ENCODE results near the gene FOXP1. TPM values are rescaled to one million over a fixed set of nuclear protein-coding genes. Genes with fewer than 3 reads are reported as not detected.

The FOXP1 gene
- total and polyA plus RNA-seq, 2 of the 8 experiments (the other 6 are each of a cell fraction or from before 2014, with no cell fraction given) = 13.9 to 25.4 TPM

DNA sequence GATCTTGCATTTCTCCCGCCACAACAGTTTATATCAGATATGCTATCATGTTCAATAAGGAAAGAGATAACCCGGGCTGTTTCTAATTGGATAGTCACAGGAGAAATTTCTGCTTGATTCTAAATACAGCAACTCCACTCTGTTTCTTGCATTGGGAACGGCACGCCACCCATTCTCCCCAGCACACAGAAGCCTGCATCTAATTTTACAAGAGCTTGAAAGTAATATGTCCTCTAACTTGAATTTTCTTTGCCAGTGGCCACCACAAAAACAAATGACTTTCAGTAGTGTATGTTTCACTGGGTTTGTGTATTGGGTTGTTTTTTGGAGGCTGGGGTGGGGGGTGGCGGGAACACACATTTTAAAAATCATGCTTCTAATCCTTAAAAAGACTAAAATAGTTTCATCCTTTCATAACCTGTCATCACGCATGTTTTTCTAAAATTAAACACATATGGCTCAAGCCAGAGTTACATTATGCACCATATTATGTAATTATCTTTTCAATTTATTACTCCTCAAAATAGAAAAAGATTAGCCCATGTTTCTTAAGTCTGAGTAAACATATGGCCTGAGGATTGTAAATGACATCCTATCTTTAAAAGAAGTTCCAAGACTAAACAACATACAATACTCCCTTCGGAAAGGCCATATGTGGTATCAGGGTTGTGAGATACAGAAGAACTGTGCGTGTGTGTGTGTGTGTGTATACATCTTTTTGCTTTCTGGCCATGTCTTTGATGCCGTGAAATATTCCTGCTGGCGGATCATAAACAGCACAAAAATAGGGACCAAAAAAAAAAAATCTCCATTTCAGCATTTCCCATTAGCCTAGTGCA is 176.3 kb downstream of the FOXP1 start (continued):
- TF ChIP-seq, protein P1, sequence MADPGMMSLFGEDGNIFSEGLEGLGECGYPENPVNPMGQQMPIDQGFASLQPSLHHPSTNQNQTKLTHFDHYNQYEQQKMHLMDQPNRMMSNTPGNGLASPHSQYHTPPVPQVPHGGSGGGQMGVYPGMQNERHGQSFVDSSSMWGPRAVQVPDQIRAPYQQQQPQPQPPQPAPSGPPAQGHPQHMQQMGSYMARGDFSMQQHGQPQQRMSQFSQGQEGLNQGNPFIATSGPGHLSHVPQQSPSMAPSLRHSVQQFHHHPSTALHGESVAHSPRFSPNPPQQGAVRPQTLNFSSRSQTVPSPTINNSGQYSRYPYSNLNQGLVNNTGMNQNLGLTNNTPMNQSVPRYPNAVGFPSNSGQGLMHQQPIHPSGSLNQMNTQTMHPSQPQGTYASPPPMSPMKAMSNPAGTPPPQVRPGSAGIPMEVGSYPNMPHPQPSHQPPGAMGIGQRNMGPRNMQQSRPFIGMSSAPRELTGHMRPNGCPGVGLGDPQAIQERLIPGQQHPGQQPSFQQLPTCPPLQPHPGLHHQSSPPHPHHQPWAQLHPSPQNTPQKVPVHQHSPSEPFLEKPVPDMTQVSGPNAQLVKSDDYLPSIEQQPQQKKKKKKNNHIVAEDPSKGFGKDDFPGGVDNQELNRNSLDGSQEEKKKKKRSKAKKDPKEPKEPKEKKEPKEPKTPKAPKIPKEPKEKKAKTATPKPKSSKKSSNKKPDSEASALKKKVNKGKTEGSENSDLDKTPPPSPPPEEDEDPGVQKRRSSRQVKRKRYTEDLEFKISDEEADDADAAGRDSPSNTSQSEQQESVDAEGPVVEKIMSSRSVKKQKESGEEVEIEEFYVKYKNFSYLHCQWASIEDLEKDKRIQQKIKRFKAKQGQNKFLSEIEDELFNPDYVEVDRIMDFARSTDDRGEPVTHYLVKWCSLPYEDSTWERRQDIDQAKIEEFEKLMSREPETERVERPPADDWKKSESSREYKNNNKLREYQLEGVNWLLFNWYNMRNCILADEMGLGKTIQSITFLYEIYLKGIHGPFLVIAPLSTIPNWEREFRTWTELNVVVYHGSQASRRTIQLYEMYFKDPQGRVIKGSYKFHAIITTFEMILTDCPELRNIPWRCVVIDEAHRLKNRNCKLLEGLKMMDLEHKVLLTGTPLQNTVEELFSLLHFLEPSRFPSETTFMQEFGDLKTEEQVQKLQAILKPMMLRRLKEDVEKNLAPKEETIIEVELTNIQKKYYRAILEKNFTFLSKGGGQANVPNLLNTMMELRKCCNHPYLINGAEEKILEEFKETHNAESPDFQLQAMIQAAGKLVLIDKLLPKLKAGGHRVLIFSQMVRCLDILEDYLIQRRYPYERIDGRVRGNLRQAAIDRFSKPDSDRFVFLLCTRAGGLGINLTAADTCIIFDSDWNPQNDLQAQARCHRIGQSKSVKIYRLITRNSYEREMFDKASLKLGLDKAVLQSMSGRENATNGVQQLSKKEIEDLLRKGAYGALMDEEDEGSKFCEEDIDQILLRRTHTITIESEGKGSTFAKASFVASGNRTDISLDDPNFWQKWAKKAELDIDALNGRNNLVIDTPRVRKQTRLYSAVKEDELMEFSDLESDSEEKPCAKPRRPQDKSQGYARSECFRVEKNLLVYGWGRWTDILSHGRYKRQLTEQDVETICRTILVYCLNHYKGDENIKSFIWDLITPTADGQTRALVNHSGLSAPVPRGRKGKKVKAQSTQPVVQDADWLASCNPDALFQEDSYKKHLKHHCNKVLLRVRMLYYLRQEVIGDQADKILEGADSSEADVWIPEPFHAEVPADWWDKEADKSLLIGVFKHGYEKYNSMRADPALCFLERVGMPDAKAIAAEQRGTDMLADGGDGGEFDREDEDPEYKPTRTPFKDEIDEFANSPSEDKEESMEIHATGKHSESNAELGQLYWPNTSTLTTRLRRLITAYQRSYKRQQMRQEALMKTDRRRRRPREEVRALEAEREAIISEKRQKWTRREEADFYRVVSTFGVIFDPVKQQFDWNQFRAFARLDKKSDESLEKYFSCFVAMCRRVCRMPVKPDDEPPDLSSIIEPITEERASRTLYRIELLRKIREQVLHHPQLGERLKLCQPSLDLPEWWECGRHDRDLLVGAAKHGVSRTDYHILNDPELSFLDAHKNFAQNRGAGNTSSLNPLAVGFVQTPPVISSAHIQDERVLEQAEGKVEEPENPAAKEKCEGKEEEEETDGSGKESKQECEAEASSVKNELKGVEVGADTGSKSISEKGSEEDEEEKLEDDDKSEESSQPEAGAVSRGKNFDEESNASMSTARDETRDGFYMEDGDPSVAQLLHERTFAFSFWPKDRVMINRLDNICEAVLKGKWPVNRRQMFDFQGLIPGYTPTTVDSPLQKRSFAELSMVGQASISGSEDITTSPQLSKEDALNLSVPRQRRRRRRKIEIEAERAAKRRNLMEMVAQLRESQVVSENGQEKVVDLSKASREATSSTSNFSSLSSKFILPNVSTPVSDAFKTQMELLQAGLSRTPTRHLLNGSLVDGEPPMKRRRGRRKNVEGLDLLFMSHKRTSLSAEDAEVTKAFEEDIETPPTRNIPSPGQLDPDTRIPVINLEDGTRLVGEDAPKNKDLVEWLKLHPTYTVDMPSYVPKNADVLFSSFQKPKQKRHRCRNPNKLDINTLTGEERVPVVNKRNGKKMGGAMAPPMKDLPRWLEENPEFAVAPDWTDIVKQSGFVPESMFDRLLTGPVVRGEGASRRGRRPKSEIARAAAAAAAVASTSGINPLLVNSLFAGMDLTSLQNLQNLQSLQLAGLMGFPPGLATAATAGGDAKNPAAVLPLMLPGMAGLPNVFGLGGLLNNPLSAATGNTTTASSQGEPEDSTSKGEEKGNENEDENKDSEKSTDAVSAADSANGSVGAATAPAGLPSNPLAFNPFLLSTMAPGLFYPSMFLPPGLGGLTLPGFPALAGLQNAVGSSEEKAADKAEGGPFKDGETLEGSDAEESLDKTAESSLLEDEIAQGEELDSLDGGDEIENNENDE (IDR thresholded peaks at IDR 0.05; ENCODE audit: insufficient replicate concordance, low read length) = no peak
- TF ChIP-seq, protein P2, sequence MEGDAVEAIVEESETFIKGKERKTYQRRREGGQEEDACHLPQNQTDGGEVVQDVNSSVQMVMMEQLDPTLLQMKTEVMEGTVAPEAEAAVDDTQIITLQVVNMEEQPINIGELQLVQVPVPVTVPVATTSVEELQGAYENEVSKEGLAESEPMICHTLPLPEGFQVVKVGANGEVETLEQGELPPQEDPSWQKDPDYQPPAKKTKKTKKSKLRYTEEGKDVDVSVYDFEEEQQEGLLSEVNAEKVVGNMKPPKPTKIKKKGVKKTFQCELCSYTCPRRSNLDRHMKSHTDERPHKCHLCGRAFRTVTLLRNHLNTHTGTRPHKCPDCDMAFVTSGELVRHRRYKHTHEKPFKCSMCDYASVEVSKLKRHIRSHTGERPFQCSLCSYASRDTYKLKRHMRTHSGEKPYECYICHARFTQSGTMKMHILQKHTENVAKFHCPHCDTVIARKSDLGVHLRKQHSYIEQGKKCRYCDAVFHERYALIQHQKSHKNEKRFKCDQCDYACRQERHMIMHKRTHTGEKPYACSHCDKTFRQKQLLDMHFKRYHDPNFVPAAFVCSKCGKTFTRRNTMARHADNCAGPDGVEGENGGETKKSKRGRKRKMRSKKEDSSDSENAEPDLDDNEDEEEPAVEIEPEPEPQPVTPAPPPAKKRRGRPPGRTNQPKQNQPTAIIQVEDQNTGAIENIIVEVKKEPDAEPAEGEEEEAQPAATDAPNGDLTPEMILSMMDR (IDR thresholded peaks at IDR 0.05; ENCODE audit: control extremely low read depth in 1 of 3, insufficient read depth in 1 of 3, low read depth in 1 of 3, low read length in 3 of 3) = no peak
- TF ChIP-seq SRF (IDR thresholded peaks at IDR 0.05; ENCODE audit: low read depth, low read length) (no peak), CTBP2 (IDR thresholded peaks at IDR 0.05; ENCODE audit: borderline replicate concordance, insufficient read depth, insufficient read length, low read length) (no peak), CBX5 (IDR thresholded peaks at IDR 0.05; ENCODE audit: low read depth, low read length) (no peak)
- TF ChIP-seq, protein P3, sequence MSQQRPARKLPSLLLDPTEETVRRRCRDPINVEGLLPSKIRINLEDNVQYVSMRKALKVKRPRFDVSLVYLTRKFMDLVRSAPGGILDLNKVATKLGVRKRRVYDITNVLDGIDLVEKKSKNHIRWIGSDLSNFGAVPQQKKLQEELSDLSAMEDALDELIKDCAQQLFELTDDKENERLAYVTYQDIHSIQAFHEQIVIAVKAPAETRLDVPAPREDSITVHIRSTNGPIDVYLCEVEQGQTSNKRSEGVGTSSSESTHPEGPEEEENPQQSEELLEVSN (IDR thresholded peaks at IDR 0.05) = no peak

Measured in H1 (cell line).